NT2/D1 (cell line): ENCODE data around the gene CYP24A1.

ENCODE experiments used
- YY1 ChIP-seq: IDR thresholded peaks from 2 replicates; pipeline ENCODE4 v1.6.1; 2011; ENCODE audit not compliant: insufficient read length, insufficient read depth
- ZNF274 ChIP-seq: IDR thresholded peaks from 2 replicates; pipeline ENCODE4 v1.6.1; 2011; ENCODE audit warnings: mild to moderate bottlenecking, low read depth, low read length

DNA sequence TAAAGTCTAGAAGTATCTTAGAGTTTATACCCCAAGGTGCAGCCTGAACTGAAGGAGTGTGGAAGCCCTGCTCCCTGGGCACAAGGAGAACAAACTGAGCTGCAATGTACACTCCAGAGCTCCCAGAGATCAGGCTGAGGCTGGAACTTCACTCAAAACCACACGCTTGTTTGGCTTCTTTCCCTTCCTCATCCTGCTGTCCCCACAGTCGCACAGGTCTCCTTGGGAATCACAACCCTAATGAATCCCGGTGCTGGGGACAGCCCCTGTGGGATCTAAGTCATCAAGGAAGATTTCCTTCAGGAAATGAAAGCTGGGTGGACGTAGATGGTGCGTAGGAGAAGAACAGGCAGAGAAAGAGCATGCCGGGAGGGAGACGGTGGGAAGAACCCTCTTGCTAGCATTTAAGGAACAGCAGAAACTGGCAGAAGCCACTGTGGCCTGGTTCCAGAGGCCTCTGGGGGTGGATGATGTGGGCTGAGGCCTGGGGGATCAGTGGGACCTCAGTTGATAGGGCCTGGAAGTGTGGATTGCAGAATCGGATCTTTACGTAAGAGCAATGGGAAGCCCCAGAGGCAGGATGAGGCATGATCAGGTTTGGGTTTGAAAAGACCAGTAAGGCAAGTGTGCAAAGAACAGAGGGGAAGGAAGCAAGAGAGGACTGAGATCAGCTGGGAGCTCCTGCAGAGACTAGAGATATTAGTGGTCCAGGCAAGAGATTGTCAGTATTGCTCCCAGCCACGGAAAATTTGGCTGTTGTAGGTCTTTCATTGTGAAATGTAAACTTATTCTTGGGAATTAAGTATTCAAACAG is 21.4 kb downstream of the CYP24A1 start:
- TF ChIP-seq ZNF274, result no peak
- TF ChIP-seq YY1, result no peak
